C4-2B (cell line): Measurements from ENCODE around the gene PKN3.

Source experiments
- ZFX ChIP-seq: fragments of 450-650 bp; IDR thresholded peaks from 2 replicates; pipeline ENCODE4 v1.6.1; 2017
- TF ChIP-seq, protein P1 (sequence below): fragments of 450-650 bp; conservative IDR thresholded peaks from 2 replicates; pipeline ENCODE4 v1.5.1; 2017; ENCODE audit warnings: mild to moderate bottlenecking

DNA sequence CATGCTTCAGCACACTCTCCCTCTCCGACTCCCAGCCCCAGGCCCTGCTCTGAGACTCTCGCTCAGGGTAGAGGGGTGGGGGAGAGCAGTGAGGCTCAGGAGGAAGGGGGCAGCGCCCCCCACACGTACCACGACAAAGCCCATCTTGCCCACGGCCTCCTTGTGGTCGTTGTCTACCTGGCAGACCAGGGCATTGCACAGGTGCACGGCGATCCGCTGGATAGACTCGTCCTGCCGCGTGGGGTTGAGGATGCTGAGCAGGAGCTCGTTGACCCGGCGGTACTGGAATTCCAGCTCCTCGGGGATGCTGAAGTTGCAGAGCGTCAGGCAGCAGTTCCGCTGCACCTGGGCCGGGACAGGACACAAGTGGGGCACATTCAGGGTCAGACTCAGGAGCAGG, 40.1 kb downstream of the PKN3 start:
- TF ChIP-seq, protein P1, sequence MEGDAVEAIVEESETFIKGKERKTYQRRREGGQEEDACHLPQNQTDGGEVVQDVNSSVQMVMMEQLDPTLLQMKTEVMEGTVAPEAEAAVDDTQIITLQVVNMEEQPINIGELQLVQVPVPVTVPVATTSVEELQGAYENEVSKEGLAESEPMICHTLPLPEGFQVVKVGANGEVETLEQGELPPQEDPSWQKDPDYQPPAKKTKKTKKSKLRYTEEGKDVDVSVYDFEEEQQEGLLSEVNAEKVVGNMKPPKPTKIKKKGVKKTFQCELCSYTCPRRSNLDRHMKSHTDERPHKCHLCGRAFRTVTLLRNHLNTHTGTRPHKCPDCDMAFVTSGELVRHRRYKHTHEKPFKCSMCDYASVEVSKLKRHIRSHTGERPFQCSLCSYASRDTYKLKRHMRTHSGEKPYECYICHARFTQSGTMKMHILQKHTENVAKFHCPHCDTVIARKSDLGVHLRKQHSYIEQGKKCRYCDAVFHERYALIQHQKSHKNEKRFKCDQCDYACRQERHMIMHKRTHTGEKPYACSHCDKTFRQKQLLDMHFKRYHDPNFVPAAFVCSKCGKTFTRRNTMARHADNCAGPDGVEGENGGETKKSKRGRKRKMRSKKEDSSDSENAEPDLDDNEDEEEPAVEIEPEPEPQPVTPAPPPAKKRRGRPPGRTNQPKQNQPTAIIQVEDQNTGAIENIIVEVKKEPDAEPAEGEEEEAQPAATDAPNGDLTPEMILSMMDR, result no peak
- no peak for TF ChIP-seq ZFX
